ENCODE measurements around the gene LYSMD1.

The LYSMD1 gene

DNA sequence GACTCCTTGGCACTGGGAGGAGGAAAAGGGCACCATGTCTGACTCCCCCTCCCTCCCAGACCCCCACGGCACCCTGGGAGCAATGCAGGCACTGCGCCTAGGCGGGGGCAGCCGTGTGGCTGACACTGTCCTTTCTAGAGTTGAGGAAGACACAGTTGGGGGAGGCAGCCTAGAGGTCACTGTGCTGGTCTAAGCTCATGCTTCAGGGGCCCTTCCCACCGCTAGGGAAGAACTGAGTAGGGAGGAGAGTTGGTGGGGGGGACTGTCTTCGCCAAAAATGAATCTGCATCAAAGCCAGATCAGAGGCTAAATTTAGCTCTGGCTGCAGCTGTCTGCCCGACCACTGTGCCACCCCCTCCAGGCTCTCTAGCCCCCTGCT is 22.7 kb downstream of the LYSMD1 start:
- ChIA-PET CTCF (interaction anchor here (1.7 to 2.0 kb wide), 2 partner anchors 12 to 43 kb away, joined by 4 to 9 read pairs; no protein-coding TSS in a partner anchor), POLR2A (no interaction called here)
- no peak for TF ChIP-seq ZSCAN18 (tag by site-specific recombination; IDR thresholded peaks at IDR 0.05)
- TF ChIP-seq REPIN1 (tag by site-specific recombination; IDR thresholded peaks at IDR 0.05; ENCODE audit: low read depth): no peak
- no peak for TF ChIP-seq ZNF223 (tag by site-specific recombination; IDR thresholded peaks at IDR 0.05)
- TF ChIP-seq BCL11A (tag by site-specific recombination; IDR thresholded peaks at IDR 0.05; ENCODE audit: low read depth): no peak
- TF ChIP-seq KLF7 (tag by site-specific recombination; IDR thresholded peaks at IDR 0.05; ENCODE audit: borderline replicate concordance): no peak
- TF ChIP-seq MYNN (tag by site-specific recombination; IDR thresholded peaks at IDR 0.05; ENCODE audit: borderline replicate concordance): no peak
- no peak for TF ChIP-seq ZNF404 (tag by site-specific recombination; IDR thresholded peaks at IDR 0.05)
- TF ChIP-seq ZNF561 (tag by site-specific recombination; IDR thresholded peaks at IDR 0.05; ENCODE audit: borderline replicate concordance): no peak
- TF ChIP-seq ZNF585B (tag by site-specific recombination; IDR thresholded peaks at IDR 0.05): no peak
- TF ChIP-seq ZNF792 (tag by site-specific recombination; IDR thresholded peaks at IDR 0.05): no peak
- TF ChIP-seq, protein P1, sequence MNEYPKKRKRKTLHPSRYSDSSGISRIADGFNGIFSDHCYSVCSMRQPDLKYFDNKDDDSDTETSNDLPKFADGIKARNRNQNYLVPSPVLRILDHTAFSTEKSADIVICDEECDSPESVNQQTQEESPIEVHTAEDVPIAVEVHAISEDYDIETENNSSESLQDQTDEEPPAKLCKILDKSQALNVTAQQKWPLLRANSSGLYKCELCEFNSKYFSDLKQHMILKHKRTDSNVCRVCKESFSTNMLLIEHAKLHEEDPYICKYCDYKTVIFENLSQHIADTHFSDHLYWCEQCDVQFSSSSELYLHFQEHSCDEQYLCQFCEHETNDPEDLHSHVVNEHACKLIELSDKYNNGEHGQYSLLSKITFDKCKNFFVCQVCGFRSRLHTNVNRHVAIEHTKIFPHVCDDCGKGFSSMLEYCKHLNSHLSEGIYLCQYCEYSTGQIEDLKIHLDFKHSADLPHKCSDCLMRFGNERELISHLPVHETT (tag by site-specific recombination; IDR thresholded peaks at IDR 0.05): no peak
- no peak for TF ChIP-seq ZNF266 (tag by site-specific recombination; IDR thresholded peaks at IDR 0.05; ENCODE audit: low read depth)
- no peak for TF ChIP-seq ZNF138 (tag by site-specific recombination; IDR thresholded peaks at IDR 0.05; ENCODE audit: borderline replicate concordance)
- TF ChIP-seq ZNF140 (tag by site-specific recombination; IDR thresholded peaks at IDR 0.05): no peak
- no peak overlapping the region for H3K27ac ChIP-seq (ENCODE audit: extremely low read depth, low read depth, low read length)
- H3K4me3 ChIP-seq (ENCODE audit: low read depth, low read length): no peak overlapping the region
- H3K4me1 ChIP-seq (ENCODE audit: control insufficient read depth, insufficient read depth, low read length): peaks cover 3% of the 10 kb centered on the region; the same call in 1 of the 2 replicates
- no peaks in the 10 kb centered on the region for H3K9me3 ChIP-seq (ENCODE audit: control insufficient read depth, insufficient read depth, low read depth, low read length)
- peaks cover 0 to 25% of the 10 kb centered on the region in 2 experiments; a peak in 1 of 3 replicates for H3K36me3 ChIP-seq (ENCODE audit: control insufficient read depth in 2 of 2, insufficient read depth in 1 of 2, low read length in 2 of 2)

- no peaks in the 10 kb centered on the region for H3K9me3 ChIP-seq (ENCODE audit: control insufficient read depth, insufficient read depth, low read depth, low read length)
- H3K4me1 ChIP-seq (ENCODE audit: control insufficient read depth, insufficient read depth, low read length): peaks cover 3% of the 10 kb centered on the region; the same call in 1 of the 2 replicates
- H3K36me3 ChIP-seq (ENCODE audit: control insufficient read depth in 2 of 2, insufficient read depth in 1 of 2, low read length in 2 of 2): peaks cover 0 to 30% of the 10 kb centered on the region in 2 experiments; a peak in 1 of 3 replicates
- TF ChIP-seq GLIS1 (tag by site-specific recombination; IDR thresholded peaks at IDR 0.05): peak; percentile 15; the same call in 1 of the 2 replicates
- TF ChIP-seq GLIS2 (tag by site-specific recombination; IDR thresholded peaks at IDR 0.05): peak; percentile 32
- TF ChIP-seq ZNF785 (tag by site-specific recombination; IDR thresholded peaks at IDR 0.05): no peak
- peak; percentile 43; the same call in 1 of the 2 replicates for TF ChIP-seq KLF9 (tag by site-specific recombination; IDR thresholded peaks at IDR 0.05; ENCODE audit: low read depth)
- ChIA-PET CTCF (interaction anchor here (2.0 kb wide), 1 partner anchor 43 kb away, joined by 9 read pairs; no protein-coding TSS in a partner anchor), POLR2A (interaction anchor here (0.7 kb wide), 1 partner anchor 22 kb away, joined by 3 read pairs; no protein-coding TSS in a partner anchor)
- no peak overlapping the region for H3K4me3 ChIP-seq (ENCODE audit: low read depth, low read length)
- H3K27ac ChIP-seq (ENCODE audit: extremely low read depth, low read depth, low read length): no peak overlapping the region
Measured at GRCh38 chr1:151142411-151143056, 23.2 kb downstream of the LYSMD1 start.

- CTCF ChIA-PET: interaction anchor here (0.6 kb wide), 2 partner anchors 38 to 418 kb away, joined by 3 to 6 read pairs; no protein-coding TSS in a partner anchor
- POLR2A ChIA-PET: no interaction called here
- Histone ChIP-seq H3K27ac (ENCODE audit: extremely low read depth, low read depth, low read length) (no peak overlapping the region), H3K4me1 (ENCODE audit: control insufficient read depth, insufficient read depth, low read length) (no peaks in the 10 kb centered on the region), H3K4me3 (ENCODE audit: low read depth, low read length) (no peak overlapping the region), H3K9me3 (ENCODE audit: control insufficient read depth, insufficient read depth, low read depth, low read length) (no peaks in the 10 kb centered on the region), H3K36me3 (ENCODE audit: control insufficient read depth in 2 of 2, insufficient read depth in 1 of 2, low read length in 2 of 2) (peaks cover 0 to 70% of the 10 kb centered on the region in 2 experiments; a peak in 1 of 3 replicates)
- TF ChIP-seq ZNF585B (tag by site-specific recombination; IDR thresholded peaks at IDR 0.05) (no peak), IKZF3 (tag by site-specific recombination; IDR thresholded peaks at IDR 0.05) (no peak), ZNF629 (tag by site-specific recombination; IDR thresholded peaks at IDR 0.05) (no peak), ZNF777 (tag by site-specific recombination; IDR thresholded peaks at IDR 0.05; ENCODE audit: borderline replicate concordance) (no peak), ZNF624 (tag by site-specific recombination; IDR thresholded peaks at IDR 0.05) (no peak)
- TF ChIP-seq, protein P2, sequence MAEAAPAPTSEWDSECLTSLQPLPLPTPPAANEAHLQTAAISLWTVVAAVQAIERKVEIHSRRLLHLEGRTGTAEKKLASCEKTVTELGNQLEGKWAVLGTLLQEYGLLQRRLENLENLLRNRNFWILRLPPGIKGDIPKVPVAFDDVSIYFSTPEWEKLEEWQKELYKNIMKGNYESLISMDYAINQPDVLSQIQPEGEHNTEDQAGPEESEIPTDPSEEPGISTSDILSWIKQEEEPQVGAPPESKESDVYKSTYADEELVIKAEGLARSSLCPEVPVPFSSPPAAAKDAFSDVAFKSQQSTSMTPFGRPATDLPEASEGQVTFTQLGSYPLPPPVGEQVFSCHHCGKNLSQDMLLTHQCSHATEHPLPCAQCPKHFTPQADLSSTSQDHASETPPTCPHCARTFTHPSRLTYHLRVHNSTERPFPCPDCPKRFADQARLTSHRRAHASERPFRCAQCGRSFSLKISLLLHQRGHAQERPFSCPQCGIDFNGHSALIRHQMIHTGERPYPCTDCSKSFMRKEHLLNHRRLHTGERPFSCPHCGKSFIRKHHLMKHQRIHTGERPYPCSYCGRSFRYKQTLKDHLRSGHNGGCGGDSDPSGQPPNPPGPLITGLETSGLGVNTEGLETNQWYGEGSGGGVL (tag by site-specific recombination; IDR thresholded peaks at IDR 0.05): no peak
- TF ChIP-seq, protein P3, sequence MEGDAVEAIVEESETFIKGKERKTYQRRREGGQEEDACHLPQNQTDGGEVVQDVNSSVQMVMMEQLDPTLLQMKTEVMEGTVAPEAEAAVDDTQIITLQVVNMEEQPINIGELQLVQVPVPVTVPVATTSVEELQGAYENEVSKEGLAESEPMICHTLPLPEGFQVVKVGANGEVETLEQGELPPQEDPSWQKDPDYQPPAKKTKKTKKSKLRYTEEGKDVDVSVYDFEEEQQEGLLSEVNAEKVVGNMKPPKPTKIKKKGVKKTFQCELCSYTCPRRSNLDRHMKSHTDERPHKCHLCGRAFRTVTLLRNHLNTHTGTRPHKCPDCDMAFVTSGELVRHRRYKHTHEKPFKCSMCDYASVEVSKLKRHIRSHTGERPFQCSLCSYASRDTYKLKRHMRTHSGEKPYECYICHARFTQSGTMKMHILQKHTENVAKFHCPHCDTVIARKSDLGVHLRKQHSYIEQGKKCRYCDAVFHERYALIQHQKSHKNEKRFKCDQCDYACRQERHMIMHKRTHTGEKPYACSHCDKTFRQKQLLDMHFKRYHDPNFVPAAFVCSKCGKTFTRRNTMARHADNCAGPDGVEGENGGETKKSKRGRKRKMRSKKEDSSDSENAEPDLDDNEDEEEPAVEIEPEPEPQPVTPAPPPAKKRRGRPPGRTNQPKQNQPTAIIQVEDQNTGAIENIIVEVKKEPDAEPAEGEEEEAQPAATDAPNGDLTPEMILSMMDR (tag by site-specific recombination; IDR thresholded peaks at IDR 0.05): no peak
Measured at GRCh38 chr1:151137789-151138188, 27.9 kb downstream of the LYSMD1 start.
